ENCODE measurements around the gene AKT3. TPM values are rescaled to one million over a fixed set of nuclear protein-coding genes. Genes with fewer than 3 reads are reported as not detected.

AKT3 gene
- total RNA-seq, 5 donors from 2014 or later (not counting 1 experiment from before 2014, with no cell fraction given): 94.5 to 124 (median 112) TPM

DNA sequence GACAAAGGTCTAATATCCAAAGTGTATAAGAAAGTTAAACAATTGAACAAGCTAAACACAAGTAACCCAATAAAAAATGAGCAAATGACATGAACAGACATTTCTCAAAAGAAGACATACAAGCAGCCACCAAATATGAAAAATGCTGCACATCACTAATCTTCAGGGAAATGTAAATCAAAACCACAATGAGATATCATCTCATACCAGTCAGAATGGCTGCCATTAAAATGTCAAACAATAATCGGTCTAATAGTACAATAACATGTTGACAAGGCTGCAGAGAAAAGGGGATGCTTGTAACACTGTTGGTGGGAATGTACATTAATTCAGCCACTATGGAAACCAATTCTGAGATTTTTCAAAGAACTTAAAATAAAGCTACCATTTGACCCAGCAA lies 264.1 kb downstream of the AKT3 start:
- Histone ChIP-seq H3K27me3 (replicated peaks in 1 of 2; ENCODE audit: control insufficient read depth in 2 of 2, extremely low read depth in 1 of 2, insufficient read depth in 2 of 2, low read length in 1 of 2) (no peaks in the 10 kb centered on the region), H3K36me3 (ENCODE audit: control insufficient read depth in 2 of 2, extremely low read depth in 1 of 2, insufficient read depth in 1 of 2, low read length in 1 of 2) (peaks cover 0 to 7% of the 10 kb centered on the region in 2 donors), H3K4me1 (ENCODE audit: control insufficient read depth in 1 of 2, extremely low read depth in 1 of 2, insufficient read depth in 2 of 2, low read length in 2 of 2) (no peaks in the 10 kb centered on the region), H3K4me3 (ENCODE audit: control insufficient read depth in 1 of 2, extremely low read depth in 1 of 2, low read length in 1 of 2) (no peak overlapping the region), H3K27ac (ENCODE audit: low read length) (no peak overlapping the region), H3K9me3 (peaks cover 3% of the 10 kb centered on the region)
- peaks cover 79% of the 10 kb centered on the region for H3K36me3 Mint-ChIP-seq
- CTCF ChIA-PET: no interaction called here
- POLR2A ChIA-PET: no interaction called here
- DNase-seq: no peak
- H3K4me3 Mint-ChIP-seq: no peak overlapping the region
- WGBS (ENCODE audit: insufficient coverage): no CpG with 5 or more reads among the region's 1 CpG
- no peak overlapping the region for H3K27ac Mint-ChIP-seq
- peaks cover 0 to 26% (median 17%) of the 10 kb centered on the region in 3 donors for H3K4me1 Mint-ChIP-seq
- H3K27me3 Mint-ChIP-seq: no peaks in the 10 kb centered on the region
- ATAC-seq (replicated peaks in 1 of 4): no peak
- peaks cover 20 to 59% (median 48%) of the 10 kb centered on the region in 3 donors for H3K9me3 Mint-ChIP-seq

DNA sequence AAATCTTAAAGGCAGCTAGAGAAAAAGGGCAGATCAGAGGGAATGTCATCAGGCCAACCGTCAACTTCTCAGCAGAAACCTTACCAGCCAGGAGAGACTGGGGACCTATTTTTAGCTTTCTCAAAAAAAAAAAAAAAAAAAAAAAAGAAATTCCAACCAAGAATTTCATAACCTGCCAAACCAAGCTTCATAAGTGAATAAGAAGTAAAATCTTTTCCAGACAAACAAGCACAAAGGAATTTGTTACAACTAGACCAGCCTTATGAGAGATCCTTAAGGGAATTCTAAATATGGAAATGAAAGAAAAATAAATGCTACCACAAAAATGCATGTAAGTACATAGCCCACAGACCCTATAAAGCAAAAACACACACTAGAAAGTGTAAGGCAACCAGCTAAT lies 267.7 kb downstream of the AKT3 start:
- H3K4me1 Mint-ChIP-seq: peaks cover 5 to 13% (median 6%) of the 10 kb centered on the region in 3 donors

DNA sequence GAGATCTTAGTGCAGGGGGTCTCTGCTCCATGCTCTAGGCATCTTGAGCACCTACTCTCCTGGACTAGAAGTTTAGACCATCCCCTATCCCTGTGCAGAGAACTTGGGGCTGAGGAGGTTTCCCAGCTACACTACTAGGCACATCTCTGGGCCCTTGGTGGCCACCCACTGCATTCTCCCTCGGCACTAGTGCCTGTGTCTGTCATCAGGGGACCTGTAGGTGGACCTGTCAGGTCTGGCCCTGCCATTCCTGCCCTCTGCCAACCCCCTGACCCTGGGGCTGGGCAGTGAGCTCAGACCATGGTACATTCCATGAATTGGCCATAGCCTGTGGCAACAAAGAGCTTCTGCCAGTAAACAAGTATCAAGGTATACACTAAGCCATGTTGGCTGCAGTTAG lies 269.1 kb downstream of the AKT3 start:
- Mint-ChIP-seq H3K4me1 (peaks cover 5 to 14% (median 6%) of the 10 kb centered on the region in 3 donors), H3K4me3 (no peak overlapping the region), H3K27ac (no peak overlapping the region), H3K9me3 (peaks cover 12 to 48% (median 37%) of the 10 kb centered on the region in 3 donors), H3K27me3 (no peaks in the 10 kb centered on the region), H3K36me3 (peaks cover 87% of the 10 kb centered on the region)
- H3K36me3 ChIP-seq (ENCODE audit: control insufficient read depth in 2 of 2, extremely low read depth in 1 of 2, insufficient read depth in 1 of 2, low read length in 1 of 2): peaks cover 0 to 6% of the 10 kb centered on the region in 2 donors
- WGBS (ENCODE audit: insufficient coverage): 89% methylated on average over 1 of the region's 1 CpG
- POLR2A ChIA-PET: no interaction called here
- no peaks in the 10 kb centered on the region for H3K27me3 ChIP-seq (replicated peaks in 1 of 2; ENCODE audit: control insufficient read depth in 2 of 2, extremely low read depth in 1 of 2, insufficient read depth in 2 of 2, low read length in 1 of 2)
- no peak for ATAC-seq (replicated peaks in 1 of 4)
- no peak overlapping the region for H3K27ac ChIP-seq (ENCODE audit: low read length)
- H3K9me3 ChIP-seq: peaks cover 3% of the 10 kb centered on the region
- DNase-seq: no peak
- CTCF ChIA-PET: no interaction called here
- no peaks in the 10 kb centered on the region for H3K4me1 ChIP-seq (ENCODE audit: control insufficient read depth in 1 of 2, extremely low read depth in 1 of 2, insufficient read depth in 2 of 2, low read length in 2 of 2)
- no peak overlapping the region for H3K4me3 ChIP-seq (ENCODE audit: control insufficient read depth in 1 of 2, extremely low read depth in 1 of 2, low read length in 1 of 2)

More for the DNA sequence above, 267.7 kb downstream of the AKT3 start:
- Mint-ChIP-seq H3K4me3 (no peak overlapping the region), H3K9me3 (peaks cover 12 to 52% (median 40%) of the 10 kb centered on the region in 3 donors), H3K27ac (no peak overlapping the region), H3K27me3 (no peaks in the 10 kb centered on the region), H3K36me3 (peaks cover 79% of the 10 kb centered on the region)
- ChIA-PET CTCF (interaction anchor here in 1 of 2 donors (0.6 kb wide), 1 partner anchor 17 kb away, joined by 3 read pairs; no protein-coding TSS in a partner anchor), POLR2A (no interaction called here)
- DNase-seq (no peak), ATAC-seq (replicated peaks in 1 of 4) (no peak)
- Histone ChIP-seq H3K4me1 (ENCODE audit: control insufficient read depth in 1 of 2, extremely low read depth in 1 of 2, insufficient read depth in 2 of 2, low read length in 2 of 2) (no peaks in the 10 kb centered on the region), H3K36me3 (ENCODE audit: control insufficient read depth in 2 of 2, extremely low read depth in 1 of 2, insufficient read depth in 1 of 2, low read length in 1 of 2) (peaks cover 0 to 9% of the 10 kb centered on the region in 2 donors), H3K4me3 (ENCODE audit: control insufficient read depth in 1 of 2, extremely low read depth in 1 of 2, low read length in 1 of 2) (no peak overlapping the region), H3K27ac (ENCODE audit: low read length) (no peak overlapping the region), H3K9me3 (peaks cover 3% of the 10 kb centered on the region), H3K27me3 (replicated peaks in 1 of 2; ENCODE audit: control insufficient read depth in 2 of 2, extremely low read depth in 1 of 2, insufficient read depth in 2 of 2, low read length in 1 of 2) (no peaks in the 10 kb centered on the region)
- no CpG with 5 or more reads among the region's 1 CpG for WGBS (ENCODE audit: insufficient coverage)

GRCh38 chr1:243580072-243580471 lies 270.0 kb downstream of the AKT3 start:
- Histone ChIP-seq H3K36me3 (ENCODE audit: control insufficient read depth in 2 of 2, extremely low read depth in 1 of 2, insufficient read depth in 1 of 2, low read length in 1 of 2) (peaks cover 0 to 5% of the 10 kb centered on the region in 2 donors), H3K4me1 (ENCODE audit: control insufficient read depth in 1 of 2, extremely low read depth in 1 of 2, insufficient read depth in 2 of 2, low read length in 2 of 2) (no peaks in the 10 kb centered on the region), H3K27me3 (replicated peaks in 1 of 2; ENCODE audit: control insufficient read depth in 2 of 2, extremely low read depth in 1 of 2, insufficient read depth in 2 of 2, low read length in 1 of 2) (no peaks in the 10 kb centered on the region), H3K27ac (ENCODE audit: low read length) (no peak overlapping the region), H3K9me3 (peaks cover 3% of the 10 kb centered on the region), H3K4me3 (ENCODE audit: control insufficient read depth in 1 of 2, extremely low read depth in 1 of 2, low read length in 1 of 2) (no peak overlapping the region)
- Mint-ChIP-seq H3K27ac (no peak overlapping the region), H3K9me3 (peaks cover 10 to 41% (median 30%) of the 10 kb centered on the region in 3 donors), H3K4me1 (peaks cover 5 to 12% (median 6%) of the 10 kb centered on the region in 3 donors), H3K27me3 (no peaks in the 10 kb centered on the region), H3K36me3 (peaks cover 84% of the 10 kb centered on the region), H3K4me3 (no peak overlapping the region)
- WGBS (ENCODE audit: insufficient coverage): 96% methylated on average over 4 of the region's 5 CpGs
- POLR2A ChIA-PET: no interaction called here
- CTCF ChIA-PET: no interaction called here
- DNase-seq: no peak
- ATAC-seq (replicated peaks in 1 of 4): no peak

DNA sequence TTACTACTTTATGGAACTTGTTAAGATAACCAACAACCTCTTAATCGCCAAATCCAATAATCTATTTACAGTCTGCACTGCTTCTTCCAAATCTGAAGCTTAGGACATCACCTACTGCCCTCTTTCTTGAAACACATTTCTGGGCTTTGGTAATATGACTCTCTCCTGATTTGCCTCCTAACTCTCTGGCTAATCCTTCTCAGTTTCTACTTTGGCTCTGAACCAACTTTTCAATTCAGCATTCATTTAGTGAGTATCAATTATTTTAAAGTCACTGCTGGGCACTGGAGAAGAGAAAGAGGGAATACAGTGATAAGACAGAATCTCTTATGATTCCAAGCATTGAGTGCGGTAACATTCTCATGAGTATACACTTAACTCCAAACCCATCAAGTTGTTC lies 275.0 kb downstream of the AKT3 start:
- Histone ChIP-seq H3K36me3 (ENCODE audit: control insufficient read depth in 2 of 2, extremely low read depth in 1 of 2, insufficient read depth in 1 of 2, low read length in 1 of 2) (peaks cover 0 to 5% of the 10 kb centered on the region in 2 donors), H3K27me3 (replicated peaks in 1 of 2; ENCODE audit: control insufficient read depth in 2 of 2, extremely low read depth in 1 of 2, insufficient read depth in 2 of 2, low read length in 1 of 2) (no peaks in the 10 kb centered on the region), H3K9me3 (no peaks in the 10 kb centered on the region), H3K27ac (ENCODE audit: low read length) (no peak overlapping the region), H3K4me1 (ENCODE audit: control insufficient read depth in 1 of 2, extremely low read depth in 1 of 2, insufficient read depth in 2 of 2, low read length in 2 of 2) (no peaks in the 10 kb centered on the region), H3K4me3 (ENCODE audit: control insufficient read depth in 1 of 2, extremely low read depth in 1 of 2, low read length in 1 of 2) (no peak overlapping the region)
- no peak overlapping the region for H3K4me3 Mint-ChIP-seq
- ATAC-seq (replicated peaks in 1 of 4) (no peak), DNase-seq (no peak)
- ChIA-PET POLR2A (interaction anchor here in 1 of 2 donors (0.7 kb wide), 1 partner anchor 758 kb away, joined by 3 read pairs; no protein-coding TSS in a partner anchor), CTCF (interaction anchor here in 1 of 2 donors (0.5 kb wide), 1 partner anchor 1580 kb away, joined by 3 read pairs; no protein-coding TSS in a partner anchor)
- peaks cover 3 to 6% (median 5%) of the 10 kb centered on the region in 3 donors for H3K4me1 Mint-ChIP-seq
- peaks cover 78% of the 10 kb centered on the region for H3K36me3 Mint-ChIP-seq
- 100% methylated on average over 1 of the region's 2 CpGs for WGBS (ENCODE audit: insufficient coverage)
- H3K27me3 Mint-ChIP-seq: no peaks in the 10 kb centered on the region
- H3K27ac Mint-ChIP-seq: no peak overlapping the region
- peaks cover 0 to 6% (median 3%) of the 10 kb centered on the region in 3 donors for H3K9me3 Mint-ChIP-seq

- Histone ChIP-seq H3K4me1 (ENCODE audit: control insufficient read depth in 1 of 2, extremely low read depth in 1 of 2, insufficient read depth in 2 of 2, low read length in 2 of 2) (no peaks in the 10 kb centered on the region), H3K27me3 (replicated peaks in 1 of 2; ENCODE audit: control insufficient read depth in 2 of 2, extremely low read depth in 1 of 2, insufficient read depth in 2 of 2, low read length in 1 of 2) (no peaks in the 10 kb centered on the region), H3K36me3 (ENCODE audit: control insufficient read depth in 2 of 2, extremely low read depth in 1 of 2, insufficient read depth in 1 of 2, low read length in 1 of 2) (peaks cover 0 to 5% of the 10 kb centered on the region in 2 donors), H3K27ac (ENCODE audit: low read length) (no peak overlapping the region), H3K9me3 (no peaks in the 10 kb centered on the region), H3K4me3 (ENCODE audit: control insufficient read depth in 1 of 2, extremely low read depth in 1 of 2, low read length in 1 of 2) (no peak overlapping the region)
- no peak overlapping the region for H3K27ac Mint-ChIP-seq
- no peak for ATAC-seq (replicated peaks in 1 of 4)
- peaks cover under 1 to 3% (median 2%) of the 10 kb centered on the region in 3 donors for H3K4me1 Mint-ChIP-seq
- ChIA-PET POLR2A (no interaction called here), CTCF (no interaction called here)
- peaks cover 0 to 2% (median 0%) of the 10 kb centered on the region in 3 donors for H3K9me3 Mint-ChIP-seq
- DNase-seq: no peak
- no peak overlapping the region for H3K4me3 Mint-ChIP-seq
- peaks cover 75% of the 10 kb centered on the region for H3K36me3 Mint-ChIP-seq
- H3K27me3 Mint-ChIP-seq: no peaks in the 10 kb centered on the region
- WGBS (ENCODE audit: insufficient coverage): 96% methylated on average over 3 of the region's 7 CpGs
Measured at GRCh38 chr1:243572940-243573339, 277.1 kb downstream of the AKT3 start.

Measured in T-cell (primary cell).